ENCODE measurements around the gene MGAT3.

MGAT3 gene

DNA sequence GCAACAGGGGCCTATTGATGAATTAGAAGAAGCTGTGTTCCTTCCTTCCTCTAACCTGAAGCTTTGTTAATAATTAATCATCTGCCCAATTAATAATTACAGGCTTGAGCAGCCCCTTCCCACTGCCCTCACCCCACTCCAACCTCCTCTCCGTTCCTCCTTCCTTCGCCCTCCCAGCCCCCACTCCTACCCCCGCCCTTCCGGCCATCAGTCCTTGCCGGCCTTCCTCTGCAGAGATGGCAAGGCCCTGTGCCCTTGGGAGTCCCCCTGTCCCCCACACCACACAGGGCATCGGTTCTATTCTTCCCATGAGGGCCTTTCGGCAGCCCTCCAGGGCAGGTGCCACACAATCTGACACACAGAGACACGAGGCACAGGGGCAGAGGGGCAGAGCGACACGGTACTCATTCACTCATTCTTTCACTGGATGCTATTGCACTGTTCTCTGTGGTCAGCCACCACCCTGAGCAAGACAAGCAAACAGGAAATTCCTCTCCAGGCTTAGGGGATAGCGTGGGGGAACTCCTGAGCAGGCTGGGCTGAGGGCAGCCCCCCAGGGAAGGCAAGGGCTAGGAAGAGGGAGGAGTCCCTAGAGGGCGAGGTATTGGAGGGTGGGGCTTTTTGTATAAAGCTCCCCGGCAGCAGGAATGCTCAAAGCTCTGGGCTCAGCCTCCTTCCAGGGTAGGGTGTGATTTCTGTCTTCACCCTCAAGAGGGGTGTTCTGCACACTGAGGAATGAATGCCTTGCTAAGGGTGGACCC lies 14.7 kb downstream of the MGAT3 start:
- peak; percentile 51 for DNase-seq (ENCODE audit: low read depth)
- H3K4me3 ChIP-seq (ENCODE audit: low read length), result no peak overlapping the region

GRCh38 chr22:39472570-39473556 lies 16.1 kb downstream of the MGAT3 start:
- H3K4me3 ChIP-seq (ENCODE audit: low read length), result no peak overlapping the region
- no peak for TF ChIP-seq CTCF (conservative IDR thresholded peaks at IDR 0.05; ENCODE audit: low read length)
- DNase-seq (ENCODE audit: low read depth), result no peak

More for the DNA sequence above, 14.7 kb downstream of the MGAT3 start:
- no peak for TF ChIP-seq CTCF (conservative IDR thresholded peaks at IDR 0.05; ENCODE audit: low read length)

- TF ChIP-seq CTCF (conservative IDR thresholded peaks at IDR 0.05; ENCODE audit: low read length), result no peak
These were observed 17.0 kb downstream of the MGAT3 start for GRCh38 chr22:39473851-39474250.

GRCh38 chr22:39474351-39475111 lies 17.7 kb downstream of the MGAT3 start:
- DNase-seq (ENCODE audit: low read depth), result peak; percentile 27
- H3K4me3 ChIP-seq (ENCODE audit: low read length), result no peak overlapping the region
- TF ChIP-seq CTCF (conservative IDR thresholded peaks at IDR 0.05; ENCODE audit: low read length), result no peak

More at GRCh38 chr22:39473851-39474250, 17.0 kb downstream of the MGAT3 start:
- H3K4me3 ChIP-seq (ENCODE audit: low read length), result no peak overlapping the region
- no peak for DNase-seq (ENCODE audit: low read depth)

GRCh38 chr22:39475337-39475736 lies 18.5 kb downstream of the MGAT3 start:
- no peak for TF ChIP-seq CTCF (conservative IDR thresholded peaks at IDR 0.05; ENCODE audit: low read length)
- no peak for DNase-seq (ENCODE audit: low read depth)
- H3K4me3 ChIP-seq (ENCODE audit: low read length), result no peak overlapping the region

GRCh38 chr22:39475902-39476301 lies 19.1 kb downstream of the MGAT3 start:
- no peak for DNase-seq (ENCODE audit: low read depth)
- no peak overlapping the region for H3K4me3 ChIP-seq (ENCODE audit: low read length)
- no peak for TF ChIP-seq CTCF (conservative IDR thresholded peaks at IDR 0.05; ENCODE audit: low read length)
